NCI-H1436 (cell line): ENCODE results near the gene LRSAM1.

Experiments
- DNase-seq: peaks from one replicate; lab custom pipeline; 2025; lab: John Stamatoyannopoulos, UW

The LRSAM1 gene

GRCh38 chr9:127517620-127518019 is 66.3 kb downstream of the LRSAM1 start:
- no peak for DNase-seq

DNA sequence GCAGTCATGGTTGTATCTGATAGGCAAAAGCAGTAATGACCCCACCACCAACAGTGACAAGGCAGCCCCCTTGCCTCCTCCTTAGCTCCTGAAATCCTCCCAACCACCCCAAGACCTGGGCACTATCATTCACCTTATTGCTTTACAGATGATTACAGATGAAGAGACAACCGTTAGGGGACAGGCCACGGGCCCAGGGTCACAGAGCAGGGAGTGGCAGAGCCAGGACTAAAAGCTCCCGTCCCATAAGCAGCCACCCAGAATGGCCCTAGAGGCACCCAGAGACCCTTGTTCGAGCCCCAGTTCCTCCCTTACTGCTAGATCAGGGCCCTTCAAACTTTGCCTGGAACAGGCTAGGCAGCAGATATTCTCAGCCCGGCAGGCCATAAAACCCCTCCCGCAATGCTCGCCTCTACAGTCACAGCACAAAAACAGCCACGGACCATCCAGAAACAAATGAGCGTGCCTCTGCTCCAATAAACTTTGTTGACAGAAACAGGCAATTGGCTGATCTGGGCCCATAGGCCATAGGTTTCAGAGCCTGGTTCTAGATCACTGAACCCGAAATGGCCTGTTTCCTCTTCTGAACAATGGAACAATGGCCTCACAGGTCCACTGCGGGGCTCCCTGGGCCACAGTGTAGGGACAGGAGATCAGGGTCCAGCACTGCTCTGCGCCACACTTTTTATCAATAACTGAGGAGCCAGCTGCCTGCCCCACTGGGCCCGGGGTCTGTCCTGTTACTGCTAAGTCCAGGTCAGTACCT is 67.0 kb downstream of the LRSAM1 start:
- no peak for DNase-seq

DNA sequence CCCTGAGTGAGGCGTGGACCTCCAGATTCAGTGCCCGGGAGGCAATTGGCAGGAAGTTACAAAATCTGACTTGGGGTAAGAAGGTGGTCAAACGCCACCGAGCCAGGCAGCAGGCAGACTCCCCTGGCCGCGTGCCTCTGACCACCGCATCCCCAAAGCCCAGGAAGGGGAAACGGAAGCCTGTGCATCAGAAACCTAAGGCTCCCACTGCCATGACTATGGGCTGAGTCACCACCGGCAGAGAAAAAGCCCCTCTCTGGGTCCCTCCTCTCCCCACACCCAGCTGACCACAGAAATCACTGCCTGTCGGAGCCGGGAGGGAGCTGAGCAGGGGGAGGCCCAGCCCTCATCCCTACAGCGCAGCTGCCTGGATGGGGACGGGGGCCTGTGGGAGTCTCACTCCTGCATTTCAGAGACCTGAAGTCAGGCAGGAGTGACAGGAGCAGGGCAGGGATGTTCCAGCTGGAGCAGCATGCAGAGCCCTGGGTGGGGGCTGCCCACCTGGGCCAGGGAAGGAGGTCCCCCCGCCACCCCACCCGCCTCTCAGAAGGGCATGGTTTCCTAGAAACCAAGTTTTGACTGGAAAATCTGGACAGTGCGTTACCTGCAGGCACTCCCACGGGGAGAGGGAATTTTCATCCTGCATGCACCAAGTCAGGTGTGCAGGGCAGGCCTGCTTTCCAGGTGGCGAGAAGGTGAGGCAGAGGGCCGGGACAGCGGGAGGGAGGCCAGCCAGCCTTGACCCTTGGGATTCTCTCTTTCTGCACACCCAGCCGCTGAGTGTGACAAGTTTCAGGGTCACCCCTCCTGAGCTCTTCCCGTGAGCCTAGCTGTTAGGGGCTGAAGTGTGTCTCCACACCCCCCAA is 68.2 kb downstream of the LRSAM1 start:
- no peak for DNase-seq

DNA sequence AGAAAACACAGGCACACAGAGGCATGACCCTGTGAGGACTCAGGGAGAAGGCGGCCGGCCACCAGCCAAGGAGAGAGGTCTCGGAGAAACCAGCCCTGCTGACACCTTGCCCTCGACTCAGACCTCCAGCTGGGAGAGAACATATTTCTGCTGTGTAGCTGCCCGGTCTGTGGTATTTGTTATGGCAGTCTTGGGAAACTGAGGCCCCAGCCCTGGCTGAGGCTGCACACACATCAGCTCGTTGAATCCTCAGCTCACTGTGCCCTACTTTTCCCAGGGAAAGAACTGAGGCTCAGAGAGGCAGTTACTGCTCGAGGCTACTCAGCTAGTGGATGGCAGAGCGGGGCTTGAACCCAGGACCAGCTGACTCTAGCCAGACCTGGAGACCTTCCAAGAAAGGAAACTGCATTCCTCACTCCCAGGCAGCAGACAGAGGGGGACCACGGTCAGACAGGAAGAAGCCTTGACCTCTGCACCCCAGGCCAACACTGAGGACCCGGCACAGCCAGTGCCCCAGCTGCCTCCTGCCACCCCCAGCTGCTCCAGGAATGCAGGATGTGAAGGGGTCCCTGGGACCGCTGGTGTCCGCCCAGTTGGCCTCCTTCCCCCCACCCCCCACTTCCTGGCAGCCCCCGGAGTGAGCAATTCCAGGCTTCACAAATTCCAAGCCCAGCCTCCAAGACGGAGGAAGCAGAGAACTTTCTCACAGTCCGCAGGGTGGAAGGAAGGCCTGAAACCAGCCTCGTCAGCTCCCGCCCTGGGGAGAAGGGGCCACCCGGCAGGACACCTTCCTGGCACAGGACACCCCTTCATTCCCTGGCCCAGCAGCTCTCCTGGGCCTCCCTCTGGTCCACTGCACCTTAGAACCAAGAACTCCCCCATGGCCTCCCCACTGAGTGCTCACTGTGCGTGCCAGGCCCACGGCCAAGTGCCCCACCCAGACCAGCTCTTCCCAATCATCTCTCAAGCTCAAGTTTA is 69.9 kb downstream of the LRSAM1 start:
- no peak for DNase-seq

GRCh38 chr9:127521919-127522304 is 70.6 kb downstream of the LRSAM1 start:
- no peak for DNase-seq

GRCh38 chr9:127522727-127523126 is 71.4 kb downstream of the LRSAM1 start:
- DNase-seq, result no peak

GRCh38 chr9:127523312-127523851 is 72.1 kb downstream of the LRSAM1 start:
- DNase-seq, result no peak

GRCh38 chr9:127524373-127524772 is 73.1 kb downstream of the LRSAM1 start:
- DNase-seq, result no peak

- no peak for DNase-seq
Measured at GRCh38 chr9:127525401-127526188, 74.3 kb downstream of the LRSAM1 start.

DNA sequence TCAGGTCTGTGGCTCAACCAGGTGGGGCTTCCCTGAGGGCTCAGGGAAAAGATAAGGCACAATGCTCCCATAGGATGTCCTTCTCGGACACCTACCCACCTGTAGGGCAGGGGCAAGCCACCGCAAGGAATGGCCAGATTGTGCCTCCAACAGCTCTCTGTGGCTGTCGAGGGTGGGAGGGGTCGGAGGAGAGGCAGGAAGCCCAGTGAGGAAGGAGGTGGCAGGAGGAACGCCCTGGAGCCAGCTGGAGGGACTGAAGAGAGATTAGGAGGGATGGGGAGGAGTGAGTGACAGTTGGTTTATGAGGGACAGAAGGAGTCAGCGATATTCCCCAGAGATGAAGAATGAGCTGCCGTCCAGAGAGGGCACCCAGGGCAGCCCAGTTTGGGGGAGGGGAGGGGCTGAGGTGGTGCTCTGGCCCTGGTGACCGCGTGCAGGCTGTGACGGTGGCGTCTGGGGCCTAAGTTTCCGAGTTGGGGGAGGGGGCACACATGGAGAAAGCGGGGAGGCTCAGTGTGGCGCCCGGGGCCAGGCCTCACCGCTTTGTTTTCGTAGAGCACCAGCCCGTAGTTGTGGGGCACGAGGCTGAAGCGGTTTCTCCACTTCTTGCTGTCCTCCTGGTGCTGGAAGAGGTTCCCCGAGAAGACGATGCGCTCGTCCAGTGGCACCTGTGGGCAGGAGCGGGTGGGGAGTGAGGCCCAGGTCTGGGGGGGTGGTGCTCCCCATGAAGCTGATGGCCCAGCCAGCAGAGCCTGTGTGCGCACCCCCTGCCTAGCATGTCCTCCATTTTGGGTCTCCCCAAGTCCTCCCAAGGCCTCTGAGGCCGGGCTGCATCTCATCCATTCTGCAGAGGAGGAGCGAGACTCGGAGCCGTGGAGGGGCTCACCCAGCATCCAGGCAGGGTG is 75.6 kb downstream of the LRSAM1 start:
- no peak for DNase-seq

GRCh38 chr9:127527560-127528268 is 76.4 kb downstream of the LRSAM1 start:
- no peak for DNase-seq

DNA sequence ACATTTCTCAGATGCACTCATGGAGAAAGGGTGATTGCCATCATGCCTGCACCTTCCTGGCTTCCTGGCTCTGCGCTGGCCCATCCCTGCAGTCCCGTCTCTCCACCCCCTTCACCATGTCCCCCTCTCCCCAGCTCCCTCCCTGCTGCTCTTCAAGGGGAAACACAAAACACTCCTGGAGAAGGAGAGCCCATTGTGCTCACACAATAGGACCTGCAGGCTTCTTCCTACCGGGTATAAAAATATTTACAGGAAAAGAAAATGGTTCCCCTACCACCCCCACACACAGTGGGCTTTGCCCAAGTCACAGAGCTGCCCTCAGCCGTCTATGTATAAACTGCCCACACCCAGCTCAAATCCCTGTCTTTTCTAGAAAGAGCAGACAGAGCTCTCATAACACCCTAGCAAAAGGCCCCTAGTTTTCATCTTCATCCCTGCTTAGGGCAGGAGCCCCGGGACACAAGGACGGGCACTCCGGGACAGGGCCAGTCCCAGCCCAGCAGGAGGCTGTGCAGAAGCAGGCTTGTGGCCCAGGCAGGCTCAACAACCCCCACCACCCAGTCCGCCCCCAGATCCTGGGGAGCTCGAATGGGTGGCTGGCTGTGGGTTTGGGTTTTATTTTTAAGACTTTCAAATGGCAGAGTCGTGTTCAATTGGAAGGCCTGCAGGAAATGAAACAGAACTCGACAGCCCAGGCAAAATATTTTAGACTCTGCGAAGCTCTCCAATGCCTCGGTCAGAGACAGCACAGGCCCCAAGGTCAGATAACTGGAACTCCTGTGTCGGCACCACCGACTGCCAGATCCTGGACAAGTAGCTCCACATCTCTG is 77.3 kb downstream of the LRSAM1 start:
- DNase-seq, result no peak

DNA sequence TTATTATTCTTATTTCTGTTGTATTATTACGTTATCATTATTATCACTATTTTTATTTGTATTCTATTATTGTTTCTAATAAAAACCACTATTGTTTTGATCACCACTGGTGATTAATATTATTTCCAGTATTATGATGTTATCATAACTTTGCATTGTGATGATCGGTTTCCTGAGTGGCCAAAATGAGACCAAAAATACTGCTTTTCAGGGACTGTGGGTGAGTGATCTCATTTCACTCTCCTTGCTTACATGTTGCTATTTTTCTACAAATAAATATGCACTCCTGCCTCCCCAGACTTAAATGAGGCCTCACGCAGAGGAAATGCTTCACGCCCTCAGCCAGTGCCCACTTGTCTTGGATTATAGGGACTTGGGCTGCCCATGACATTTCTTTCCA is 78.4 kb downstream of the LRSAM1 start:
- no peak for DNase-seq

- no peak for DNase-seq
Measured at GRCh38 chr9:127530206-127530941, 79.1 kb downstream of the LRSAM1 start.

GRCh38 chr9:127531676-127532075 is 80.4 kb downstream of the LRSAM1 start:
- DNase-seq, result no peak

- no peak for DNase-seq
Measured at GRCh38 chr9:127534250-127534906, 83.1 kb downstream of the LRSAM1 start.

DNA sequence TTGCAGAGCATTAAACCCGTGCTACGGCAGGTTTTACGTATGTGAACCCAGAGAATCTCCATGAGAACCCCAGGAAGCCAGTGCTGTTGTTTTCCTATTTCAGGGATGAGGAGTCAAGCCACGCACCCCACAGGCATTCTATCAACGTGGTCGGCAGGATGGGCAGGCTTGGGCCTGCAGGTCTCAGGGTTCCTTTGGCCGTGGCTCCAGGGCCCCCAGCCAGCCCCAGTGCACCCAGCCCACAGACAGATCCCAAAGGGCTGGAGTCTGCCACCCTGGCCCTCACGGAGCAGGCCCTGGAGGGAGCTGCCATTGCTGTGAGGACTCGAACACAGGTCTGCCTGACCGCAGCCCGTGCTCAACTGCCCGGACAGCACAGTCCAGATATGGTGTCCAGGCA is 83.6 kb downstream of the LRSAM1 start:
- DNase-seq, result no peak
